ENCODE data around the gene OCA2.

GRCh38 chr15:27784107-27784506, 315.0 kb downstream of the OCA2 start:
- TF ChIP-seq CTCF (optimal IDR thresholded peaks at IDR 0.05 in 1 of 3, IDR thresholded peaks at IDR 0.05 in 1 of 3, conservative IDR thresholded peaks at IDR 0.05 in 1 of 3; ENCODE audit: extremely low read depth in 1 of 3, insufficient read depth in 2 of 3, low read length in 3 of 3) (no peak), EZH2 (IDR thresholded peaks at IDR 0.05; ENCODE audit: low read length) (no peak)
